WTC11 (cell line): ENCODE results near the gene ELFN2.

Experiments
- ZNF263 ChIP-seq: sonication (generic); formaldehyde crosslinking; IDR thresholded peaks from 2 replicates; pipeline ENCODE4 v1.8.1; 2022; ENCODE audit warnings: low read depth, mild to moderate bottlenecking, moderate library complexity, missing genetic modification reagents
- ZNF416 ChIP-seq: fragments of 250-450 bp; sonication (Bioruptor Pico); IDR thresholded peaks from 2 replicates; pipeline ENCODE4 v1.9.0; 2021; ENCODE audit warnings: mild to moderate bottlenecking, inconsistent platforms

DNA sequence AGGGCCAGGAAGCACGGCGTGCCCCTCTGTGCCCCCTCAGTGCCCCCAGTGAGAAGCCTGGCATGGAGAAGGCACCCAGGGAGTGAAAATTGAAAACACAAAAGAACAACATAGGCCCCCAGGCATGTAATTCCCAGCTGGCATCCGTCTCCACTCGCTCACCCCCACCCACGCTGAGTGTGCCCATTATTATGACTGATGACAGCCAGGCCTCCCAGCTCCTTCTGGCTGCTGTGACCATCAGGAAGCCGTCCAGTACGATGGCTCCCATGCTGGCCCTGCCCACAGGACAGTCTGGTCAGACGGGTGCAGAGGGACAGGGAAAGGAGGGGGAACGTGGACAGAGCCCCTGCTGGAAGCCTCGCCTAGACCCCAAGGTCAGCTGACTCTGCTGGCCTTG is 30.1 kb downstream of the ELFN2 start:
- TF ChIP-seq ZNF263 (CRISPR knock-in tag) (no peak), ZNF416 (CRISPR knock-in tag) (no peak)
